Panc1 (cell line): Measurements from ENCODE around the gene STEAP2.

Experiments used
- POLR2AphosphoS5 ChIP-seq: IDR thresholded peaks from 2 replicates; pipeline ENCODE4 v1.6.1; 2012; ENCODE audit warnings: mild to moderate bottlenecking, low read depth, low read length, moderate library complexity
- REST ChIP-seq, 2 experiments: IDR thresholded peaks; 2 replicates each; pipeline ENCODE4 v1.6.1; 2011 to 2012; ENCODE audit warnings: low read depth in 2 of 2, control low read depth in 1 of 2, low read length in 1 of 2, mild to moderate bottlenecking in 1 of 2, moderate library complexity in 1 of 2; ENCODE audit not compliant: insufficient read depth in 1 of 2
- SIN3A ChIP-seq: IDR thresholded peaks from 2 replicates; pipeline ENCODE4 v1.6.1; 2012; ENCODE audit warnings: low read depth, mild to moderate bottlenecking, low read length, moderate library complexity, borderline replicate concordance; ENCODE audit not compliant: insufficient read depth
- TCF7L2 ChIP-seq: IDR thresholded peaks from 2 replicates; pipeline ENCODE4 v1.6.1; 2011; ENCODE audit warnings: mild to moderate bottlenecking, low read depth, low read length, inconsistent platforms
- TF ChIP-seq, protein P1 (sequence below): fragments of 450-650 bp; IDR thresholded peaks from 2 replicates; pipeline ENCODE4 v1.5.1; 2017; ENCODE audit warnings: mild to moderate bottlenecking

DNA sequence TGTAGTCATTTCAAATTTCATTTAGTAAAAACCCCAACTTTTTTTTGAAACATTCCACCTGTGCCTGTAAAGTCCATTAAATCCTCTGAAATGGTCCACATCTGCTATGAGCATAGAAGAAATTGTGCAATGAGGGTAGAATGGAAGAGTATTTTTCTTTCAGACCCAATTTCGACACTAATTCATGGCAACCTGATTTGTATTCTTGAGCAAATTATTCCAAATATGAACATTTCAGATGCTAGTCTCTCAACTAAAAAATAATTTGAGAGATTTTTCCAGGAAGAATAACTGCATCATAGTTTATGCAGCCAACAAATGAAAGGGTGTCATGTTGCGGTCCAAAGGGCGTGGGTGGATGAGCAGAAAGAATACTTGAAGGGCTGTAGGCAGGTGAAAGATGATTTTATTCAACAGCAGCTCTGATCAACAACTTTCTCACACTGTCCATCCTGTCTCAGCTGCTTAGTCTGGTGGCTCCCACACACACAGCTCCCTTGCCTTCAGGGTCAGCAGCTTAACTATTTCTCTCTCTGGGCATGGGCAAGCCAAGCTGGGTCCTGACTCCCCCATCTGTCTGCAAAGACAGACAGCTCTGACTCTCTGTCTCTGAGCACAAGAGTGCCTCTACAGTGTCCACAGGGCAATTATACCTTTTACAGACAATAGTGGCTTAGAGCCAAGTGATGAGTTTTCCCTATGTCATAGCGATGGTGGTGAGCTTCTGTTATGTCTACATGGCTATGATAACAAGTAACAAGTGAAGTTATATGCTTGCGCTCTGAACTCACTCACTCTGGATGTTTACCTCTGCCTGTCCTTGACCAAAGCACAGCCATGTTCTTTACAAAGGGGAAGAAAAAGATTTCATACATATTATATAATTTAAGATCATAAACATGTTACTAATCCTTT, 11.5 kb downstream of the STEAP2 start:
- TF ChIP-seq, protein P1, sequence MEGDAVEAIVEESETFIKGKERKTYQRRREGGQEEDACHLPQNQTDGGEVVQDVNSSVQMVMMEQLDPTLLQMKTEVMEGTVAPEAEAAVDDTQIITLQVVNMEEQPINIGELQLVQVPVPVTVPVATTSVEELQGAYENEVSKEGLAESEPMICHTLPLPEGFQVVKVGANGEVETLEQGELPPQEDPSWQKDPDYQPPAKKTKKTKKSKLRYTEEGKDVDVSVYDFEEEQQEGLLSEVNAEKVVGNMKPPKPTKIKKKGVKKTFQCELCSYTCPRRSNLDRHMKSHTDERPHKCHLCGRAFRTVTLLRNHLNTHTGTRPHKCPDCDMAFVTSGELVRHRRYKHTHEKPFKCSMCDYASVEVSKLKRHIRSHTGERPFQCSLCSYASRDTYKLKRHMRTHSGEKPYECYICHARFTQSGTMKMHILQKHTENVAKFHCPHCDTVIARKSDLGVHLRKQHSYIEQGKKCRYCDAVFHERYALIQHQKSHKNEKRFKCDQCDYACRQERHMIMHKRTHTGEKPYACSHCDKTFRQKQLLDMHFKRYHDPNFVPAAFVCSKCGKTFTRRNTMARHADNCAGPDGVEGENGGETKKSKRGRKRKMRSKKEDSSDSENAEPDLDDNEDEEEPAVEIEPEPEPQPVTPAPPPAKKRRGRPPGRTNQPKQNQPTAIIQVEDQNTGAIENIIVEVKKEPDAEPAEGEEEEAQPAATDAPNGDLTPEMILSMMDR = no peak
- TF ChIP-seq POLR2AphosphoS5 (no peak), REST (IDR thresholded peaks at IDR 0.05; ENCODE audit: insufficient read depth in 1 of 2, low read depth in 2 of 2, low read length in 1 of 2) (no peak), SIN3A (no peak), TCF7L2 (no peak)
